Activated CD4-positive, alpha-beta T cell treated with anti-CD3 and anti-CD28 coated beads, Interleukin-2, Interleukin-6, amounts not matched to agents 100 ng/mL and 50 ng/mL, durations not matched to agents 16 hours and 8 hours (primary cell): ENCODE measurements around the gene UBXN1.

Experiments used
- DNase-seq: peaks from one replicate; pipeline ENCODE4 v3.0.0-alpha.2; 2020

Gene UBXN1

GRCh38 chr11:62678770-62679696 is at the start of gene UBXN1:
UBXN1 (minus strand) TSS chr11:62679073; CDS start chr11:62678923, 150 bp downstream.
- DNase-seq, result peak; percentile 89

- DNase-seq, result peak; percentile 88
Observed at GRCh38 chr11:62728171-62728988, 49.5 kb upstream of the UBXN1 start, which contains the start of gene TTC9C. TTC9C (plus strand) TSS chr11:62728486; CDS start chr11:62728849, 363 bp downstream.

- DNase-seq, result peak; percentile 95
Observed at GRCh38 chr11:62727872-62728170, 48.9 kb upstream of the UBXN1 start.

GRCh38 chr11:62727165-62727871 is 48.4 kb upstream of the UBXN1 start, which contains the start of gene HNRNPUL2:
HNRNPUL2 (minus strand) TSS chr11:62727457; CDS start chr11:62727156, 301 bp downstream.
- DNase-seq, result peak; percentile 99

GRCh38 chr11:62726915-62727164 is 48.0 kb upstream of the UBXN1 start:
- no peak for DNase-seq

GRCh38 chr11:62726156-62726914 is 47.5 kb upstream of the UBXN1 start:
- no peak for DNase-seq

- DNase-seq, result no peak
Observed at GRCh38 chr11:62725646-62726045, 46.8 kb upstream of the UBXN1 start.

- DNase-seq, result no peak
Observed at GRCh38 chr11:62724171-62724570, 45.3 kb upstream of the UBXN1 start.

- no peak for DNase-seq
Observed at GRCh38 chr11:62721994-62722393, 43.1 kb upstream of the UBXN1 start.

GRCh38 chr11:62719302-62719978 is 40.6 kb upstream of the UBXN1 start:
- DNase-seq, result no peak

- no peak for DNase-seq
Observed at GRCh38 chr11:62716816-62717215, 37.9 kb upstream of the UBXN1 start.

- DNase-seq, result no peak
Observed at GRCh38 chr11:62716206-62716605, 37.3 kb upstream of the UBXN1 start.

- no peak for DNase-seq
Observed at GRCh38 chr11:62715150-62716130, 36.6 kb upstream of the UBXN1 start.

- DNase-seq, result no peak
Observed at GRCh38 chr11:62713343-62713742, 34.5 kb upstream of the UBXN1 start.

- no peak for DNase-seq
Observed at GRCh38 chr11:62712861-62713260, 34.0 kb upstream of the UBXN1 start.

GRCh38 chr11:62712276-62712812 is 33.5 kb upstream of the UBXN1 start:
- DNase-seq, result no peak

- DNase-seq, result no peak
Observed at GRCh38 chr11:62710001-62710345, 31.1 kb upstream of the UBXN1 start.

GRCh38 chr11:62709247-62710000 is 30.6 kb upstream of the UBXN1 start:
- peak; percentile 98 for DNase-seq

- no peak for DNase-seq
Observed at GRCh38 chr11:62708793-62709192, 29.9 kb upstream of the UBXN1 start.

- DNase-seq, result no peak
Observed at GRCh38 chr11:62708392-62708791, 29.5 kb upstream of the UBXN1 start.
